Measurements from ENCODE around the gene SEPTIN10.

DNA sequence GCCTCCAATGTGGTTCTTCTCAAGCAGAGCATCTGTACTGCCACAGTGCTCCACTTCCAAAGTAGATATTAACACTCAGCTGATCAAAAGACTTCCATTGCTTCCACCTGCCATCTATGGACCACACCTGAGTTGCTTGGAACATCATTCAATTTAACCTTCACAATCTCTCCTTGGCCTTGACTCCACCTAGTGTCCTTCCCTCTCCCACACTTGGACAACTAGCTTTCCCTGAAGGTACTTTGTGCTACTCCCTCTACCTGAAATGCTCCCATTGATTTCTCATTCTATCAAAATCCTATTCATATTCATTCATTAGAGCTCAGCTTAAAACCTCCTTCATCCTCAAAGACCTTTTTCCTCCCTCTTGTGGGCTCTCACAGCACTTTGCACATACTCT lies 49.1 kb upstream of the SEPTIN10 start:
- TF ChIP-seq FOXK2 (IDR thresholded peaks at IDR 0.05) (no peak), SP1 (IDR thresholded peaks at IDR 0.05) (no peak), NFRKB (IDR thresholded peaks at IDR 0.05) (no peak), ARNT (IDR thresholded peaks at IDR 0.05) (no peak), FOXA1 (IDR thresholded peaks at IDR 0.05) (no peak)

Data from HEK293T (cell line).